Esophagus muscularis mucosa (tissue), 2 donors: ENCODE results near the gene PFKFB3.

Experiments
- EP300 ChIP-seq: sonication (generic); formaldehyde crosslinking; IDR thresholded peaks from one replicate; pipeline ENCODE4 v1.6.1; 2017; ENCODE audit warnings: antibody characterized with exemption
- POLR2A ChIP-seq: fragments of 450-650 bp; IDR thresholded peaks from one replicate; pipeline ENCODE4 v1.6.1; 2017; ENCODE audit warnings: antibody characterized with exemption, moderate library complexity, mild to moderate bottlenecking, low read depth

GRCh38 chr10:6300784-6301460 lies 98.2 kb downstream of the PFKFB3 start:
- TF ChIP-seq EP300 (no peak), POLR2A (no peak)
